NCI-H748 (cell line): ENCODE measurements around the gene ATP10B.
"Not testable (repeated sequence)": the region's sequence is repeated elsewhere in the genome, so short reads cannot be mapped to it uniquely, and the experiment has no call there.

Experiments used
- DNase-seq: peaks from one replicate; lab custom pipeline; 2025; ENCODE audit not compliant: unreplicated experiment; lab: John Stamatoyannopoulos, UW

Gene ATP10B

GRCh38 chr5:160767062-160767461, 84.9 kb downstream of the ATP10B start:
- no peak for DNase-seq

- DNase-seq = no peak
Measured at GRCh38 chr5:160760008-160760407, 92.0 kb downstream of the ATP10B start.

- no peak for DNase-seq
Measured at GRCh38 chr5:160757194-160757593, 94.8 kb downstream of the ATP10B start.

GRCh38 chr5:160750938-160751657, 100.9 kb downstream of the ATP10B start:
- peak; percentile 59 for DNase-seq

GRCh38 chr5:160749682-160750081, 102.3 kb downstream of the ATP10B start:
- DNase-seq = no peak

GRCh38 chr5:160749026-160749425, 103.0 kb downstream of the ATP10B start:
- DNase-seq = no peak

GRCh38 chr5:160747987-160748386, 104.0 kb downstream of the ATP10B start:
- DNase-seq = no peak

- DNase-seq = no peak
Measured at GRCh38 chr5:160747559-160747958, 104.5 kb downstream of the ATP10B start.

GRCh38 chr5:160744268-160745101, 107.5 kb downstream of the ATP10B start:
- DNase-seq = no peak

GRCh38 chr5:160743027-160743426, 109.0 kb downstream of the ATP10B start:
- no peak for DNase-seq

GRCh38 chr5:160742446-160742845, 109.6 kb downstream of the ATP10B start:
- no peak for DNase-seq

- no peak for DNase-seq
Measured at GRCh38 chr5:160727296-160727997, 124.6 kb downstream of the ATP10B start.

GRCh38 chr5:160726721-160727120, 125.3 kb downstream of the ATP10B start:
- DNase-seq = no peak

GRCh38 chr5:160720822-160721221, 131.2 kb downstream of the ATP10B start:
- no peak for DNase-seq

GRCh38 chr5:160715508-160715907, 136.5 kb downstream of the ATP10B start:
- DNase-seq = not testable (repeated sequence)

- no peak for DNase-seq
Measured at GRCh38 chr5:160703547-160704189, 148.3 kb downstream of the ATP10B start.

- DNase-seq = no peak
Measured at GRCh38 chr5:160702934-160703333, 149.1 kb downstream of the ATP10B start.

- DNase-seq = no peak
Measured at GRCh38 chr5:160702311-160702803, 149.7 kb downstream of the ATP10B start.

GRCh38 chr5:160701403-160701802, 150.6 kb downstream of the ATP10B start:
- DNase-seq = no peak

- DNase-seq = no peak
Measured at GRCh38 chr5:160699301-160699700, 152.7 kb downstream of the ATP10B start.

- no peak for DNase-seq
Measured at GRCh38 chr5:160697281-160697680, 154.7 kb downstream of the ATP10B start.
